IMR-90 (cell line): ENCODE data around the gene DEGS2. TPM values are rescaled to one million over a fixed set of nuclear protein-coding genes. Genes with fewer than 3 reads are reported as not detected.
A peak's percentile ranks its signal among the peaks of the same experiment; 100 is the strongest.

Experiments used
- ATAC-seq: fragments of 200-7000 bp; cut with Tn5 transposase; 2 replicates; pipeline ENCODE4 v1.9.1; 2020; ENCODE audit warnings: low read depth, mild to moderate bottlenecking, moderate library complexity
- BruUV-seq: library from RNA; stranded (reverse); fragments of 400-500 nt; replicated peaks from 2 replicates; lab custom pipeline; 2021; lab: Mats Ljungman, UMichigan
- CTCF ChIA-PET: fragments of 300-600 bp; formaldehyde crosslinking; extraction: SDS; loops from one replicate; lab custom pipeline; 2021; ENCODE audit warnings: antibody characterized with exemption; lab: Yijun Ruan, JAX
- POLR2A ChIA-PET: fragments of 300-600 bp; sonication (Branson Sonifier 250); formaldehyde crosslinking; loops from one replicate; lab custom pipeline; 2022; ENCODE audit warnings: antibody characterized with exemption; ENCODE audit not compliant: unreplicated experiment; lab: Charles Lee
- DNase-seq: peaks from one replicate; pipeline ENCODE4 v3.0.0; 2013
- H2AFZ ChIP-seq: replicated peaks from 2 replicates; pipeline ENCODE3; 2013; ENCODE audit warnings: low read length, mild to moderate bottlenecking; ENCODE audit not compliant: poor library complexity
- H2AK5ac ChIP-seq: 2 replicates; pipeline ENCODE4 v1.6.1; 2013; ENCODE audit warnings: low read depth, low read length, inconsistent platforms
- H2AK9ac ChIP-seq: replicated peaks from 2 replicates; pipeline ENCODE3; 2013; ENCODE audit warnings: mild to moderate bottlenecking, low read depth, low read length, moderate library complexity; ENCODE audit not compliant: poor library complexity
- H2BK120ac ChIP-seq: 2 replicates; pipeline ENCODE4 v1.6.1; 2013; ENCODE audit warnings: low read depth, low read length, inconsistent platforms
- H2BK15ac ChIP-seq: 3 replicates; pipeline ENCODE4 v1.6.1; 2013; ENCODE audit warnings: low read depth, low read length, inconsistent platforms
- H2BK20ac ChIP-seq: 2 replicates; pipeline ENCODE4 v1.6.1; 2013; ENCODE audit warnings: low read depth, mild to moderate bottlenecking, inconsistent platforms, low read length, moderate library complexity
- H2BK5ac ChIP-seq: 2 replicates; pipeline ENCODE4 v1.6.1; 2013; ENCODE audit warnings: mild to moderate bottlenecking, low read depth, low read length, inconsistent platforms; ENCODE audit not compliant: poor library complexity, severe bottlenecking
- H3K14ac ChIP-seq: replicated peaks from 2 replicates; pipeline ENCODE4 v1.6.1; 2013; ENCODE audit warnings: low read depth, low read length, inconsistent platforms
- H3K18ac ChIP-seq: 2 replicates; pipeline ENCODE4 v1.6.1; 2013; ENCODE audit warnings: low read depth, low read length, control low read depth
- H3K23ac ChIP-seq: 2 replicates; pipeline ENCODE4 v1.6.1; 2013; ENCODE audit warnings: low read depth, low read length, inconsistent platforms
- H3K27ac ChIP-seq: 2 replicates; pipeline ENCODE4 v1.5.1; 2013; ENCODE audit warnings: mild to moderate bottlenecking, control low read depth, low read length; ENCODE audit not compliant: insufficient read depth
- H3K27me3 ChIP-seq: 2 replicates; pipeline ENCODE4 v1.6.1; 2013; ENCODE audit warnings: low read length; ENCODE audit not compliant: control insufficient read depth, insufficient read depth
- H3K36me3 ChIP-seq: 2 replicates; pipeline ENCODE4 v1.6.1; 2013; ENCODE audit warnings: low read length, mixed read lengths; ENCODE audit not compliant: control insufficient read depth, insufficient read depth
- H3K4ac ChIP-seq: 2 replicates; pipeline ENCODE4 v1.6.1; 2013; ENCODE audit warnings: low read depth, low read length, inconsistent platforms
- H3K4me1 ChIP-seq: 2 replicates; pipeline ENCODE4 v1.6.1; 2013; ENCODE audit warnings: low read length, mixed read lengths; ENCODE audit not compliant: control insufficient read depth, insufficient read depth
- H3K4me2 ChIP-seq: 2 replicates; pipeline ENCODE4 v1.6.1; 2013; ENCODE audit warnings: low read depth, mild to moderate bottlenecking, control low read depth, low read length, moderate library complexity
- H3K4me3 ChIP-seq: 2 replicates; pipeline ENCODE4 v1.5.1; 2013; ENCODE audit warnings: low read depth, mild to moderate bottlenecking, control low read depth, low read length, moderate library complexity; ENCODE audit not compliant: insufficient read depth
- H3K56ac ChIP-seq: 2 replicates; pipeline ENCODE4 v1.6.1; 2013; ENCODE audit warnings: low read length, inconsistent platforms; ENCODE audit not compliant: insufficient read depth; ENCODE audit errors: extremely low read depth
- H3K79me1 ChIP-seq, 2 experiments: 2 replicates each; pipeline ENCODE4 v1.6.1; 2013; ENCODE audit warnings: low read length in 2 of 2, inconsistent platforms in 1 of 2, low read depth in 1 of 2
- H3K9ac ChIP-seq: 2 replicates; pipeline ENCODE4 v1.6.1; 2013; ENCODE audit warnings: low read depth, low read length, control low read depth
- H3K9me1 ChIP-seq: 2 replicates; pipeline ENCODE4 v1.6.1; 2013; ENCODE audit warnings: low read length, inconsistent platforms; ENCODE audit not compliant: insufficient read depth
- H3K9me3 ChIP-seq: 2 replicates; pipeline ENCODE4 v1.6.1; 2013; ENCODE audit warnings: low read length; ENCODE audit not compliant: control insufficient read depth, insufficient read depth
- H4K20me1 ChIP-seq: 2 replicates; pipeline ENCODE4 v1.6.1; 2013; ENCODE audit warnings: low read length, inconsistent platforms; ENCODE audit not compliant: insufficient read depth
- H4K5ac ChIP-seq: 2 replicates; pipeline ENCODE4 v1.6.1; 2013; ENCODE audit warnings: mild to moderate bottlenecking, low read depth, low read length, control low read depth
- H4K8ac ChIP-seq, 2 experiments: 2 replicates each; pipeline ENCODE4 v1.6.1; 2013; ENCODE audit warnings: low read depth in 2 of 2, low read length in 2 of 2, control low read depth in 1 of 2, inconsistent platforms in 1 of 2
- H4K91ac ChIP-seq: 2 replicates; pipeline ENCODE4 v1.6.1; 2013; ENCODE audit warnings: low read depth, low read length, inconsistent platforms; ENCODE audit not compliant: insufficient read depth
- BHLHE40 ChIP-seq: fragments of 150-350 bp; IDR thresholded peaks from 2 replicates; pipeline ENCODE4 v1.6.1; 2016; ENCODE audit warnings: mild to moderate bottlenecking, low read depth, low read length
- CEBPB ChIP-seq: IDR thresholded peaks from 2 replicates; pipeline ENCODE4 v1.6.1; 2012; ENCODE audit warnings: low read depth, low read length, improper control_type of control experiment
- CHD1 ChIP-seq: IDR thresholded peaks from 2 replicates; pipeline ENCODE4 v1.6.1; 2012; ENCODE audit warnings: low read depth, low read length, improper control_type of control experiment
- RAD21 ChIP-seq: IDR thresholded peaks from 2 replicates; pipeline ENCODE4 v1.6.1; 2012; ENCODE audit warnings: low read length, improper control_type of control experiment
- RCOR1 ChIP-seq: IDR thresholded peaks from 2 replicates; pipeline ENCODE4 v1.6.1; 2012; ENCODE audit warnings: mild to moderate bottlenecking, low read length, improper control_type of control experiment; ENCODE audit not compliant: insufficient replicate concordance
- WGBS, 2 experiments: methylation state at CpG; one replicate each; pipeline versions ENCODE4 v1.1.5 to v1.1.7; 2013; ENCODE audit warnings: missing lambda C conversion rate in 2 of 2; ENCODE audit not compliant: insufficient read length in 1 of 2; ENCODE audit errors: extremely low coverage in 2 of 2; 5-methylcytosine and 5-hydroxymethylcytosine counted together
- dilution Hi-C: fragments of 300-500 bp; cut with HindIII; formaldehyde crosslinking; loops from one replicate; pipeline ENCODE4 v1.14.3; 2018; ENCODE audit warnings: low sequenced_read_pairs; ENCODE audit not compliant: unreplicated experiment
- in situ Hi-C: fragments of 300-500 bp; cut with MboI; formaldehyde crosslinking; loops from 3 replicates; pipeline ENCODE4 v1.14.3; 2019; ENCODE audit warnings: low sequenced_read_pairs, inconsistent platforms, mixed read lengths
- intact Hi-C: fragments of 100-400 bp; cut with micrococcal nuclease; formaldehyde crosslinking; loops from 2 replicates; pipeline ENCODE4 v1.10.0; 2022
- polyA plus RNA-seq, 3 experiments: library from polyadenylated mRNA; depleted of rRNA; stranded (reverse); fragments of >200 nt; gene quantifications; 2 replicates each; pipeline ENCODE4 v1.2.3, GENCODE V29; 2012; ENCODE audit warnings: low replicate concordance in 1 of 3
- total RNA-seq: library from RNA; depleted of rRNA; stranded (reverse); fragments of >200 nt; gene quantifications from 2 replicates; pipeline ENCODE4 v1.2.3, GENCODE V29; 2012
- TF ChIP-seq, protein P1 (sequence below): fragments of 150-350 bp; IDR thresholded peaks from 2 replicates; pipeline ENCODE4 v1.6.1; 2017; ENCODE audit warnings: mild to moderate bottlenecking, antibody characterized with exemption, low read length, low read depth

Gene DEGS2
- total and polyA plus RNA-seq, 2 of the 4 experiments (the other 2 are of a cell fraction), result not detected

DNA sequence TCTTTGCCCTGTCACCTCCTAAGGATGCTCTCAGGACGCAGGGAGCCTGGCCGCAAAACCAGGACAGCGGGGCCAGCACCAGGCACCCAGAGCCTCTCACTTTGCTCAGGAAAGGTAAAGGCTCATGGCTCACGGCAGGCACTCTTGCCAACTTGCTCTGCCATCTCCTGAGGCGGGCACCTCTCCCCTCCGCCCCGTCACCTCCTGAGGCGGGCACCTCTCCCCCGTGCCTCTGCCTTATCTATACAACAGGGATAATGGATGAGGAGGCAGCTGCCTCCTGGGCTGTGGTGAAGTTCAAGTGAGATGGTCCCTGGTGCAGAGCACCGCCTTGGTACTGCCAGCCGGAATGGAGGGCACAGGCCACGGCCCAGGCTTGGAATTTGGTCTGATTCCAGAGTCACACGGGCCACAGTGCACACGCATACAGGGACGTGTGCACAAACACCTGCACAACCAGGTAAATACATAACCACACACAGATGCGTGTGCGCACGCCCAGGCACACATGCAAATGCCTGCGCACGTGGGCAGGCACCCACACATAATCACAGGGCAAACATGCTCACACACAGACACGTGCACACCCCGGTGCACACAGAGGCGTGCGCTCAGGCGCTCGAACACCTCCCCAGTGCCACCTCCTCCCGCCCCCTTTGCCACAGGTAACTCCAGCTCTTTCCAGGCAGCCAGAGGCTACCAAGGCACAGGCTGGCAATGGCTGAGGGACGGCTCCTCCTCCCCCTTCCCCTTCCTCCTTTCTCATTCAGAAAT is 11.6 kb downstream of the DEGS2 start:
- CTCF ChIA-PET, result no interaction called here
- dilution Hi-C loops, result no loop called here
- POLR2A ChIA-PET, result no interaction called here

More for the DNA sequence above, 11.6 kb downstream of the DEGS2 start:
- Histone ChIP-seq H2AK9ac (peak overlapping the region; percentile 71), H2BK15ac (no peak overlapping the region), H3K4ac (no peak overlapping the region), H2BK120ac (no peak overlapping the region), H3K23ac (no peak overlapping the region), H3K9me1 (no peaks in the 10 kb centered on the region), H3K4me3 (no peak overlapping the region), H3K14ac (no peak overlapping the region), H3K36me3 (peaks cover 4% of the 10 kb centered on the region; the same call in 1 of the 2 replicates), H2AK5ac (no peak overlapping the region), H4K20me1 (no peaks in the 10 kb centered on the region), H3K56ac (no peak overlapping the region), H2BK5ac (no peak overlapping the region), H2AFZ (no peak overlapping the region), H3K4me1 (no peaks in the 10 kb centered on the region), H3K4me2 (no peak overlapping the region), H4K5ac (no peak overlapping the region), H4K91ac (no peak overlapping the region), H3K27me3 (no peaks in the 10 kb centered on the region; the same call in 1 of the 2 replicates), H3K9ac (no peak overlapping the region), H3K79me1 (no peaks in the 10 kb centered on the region), H3K27ac (no peak overlapping the region), H3K9me3 (no peaks in the 10 kb centered on the region; the same call in 1 of the 2 replicates), H3K18ac (no peak overlapping the region), H4K8ac (no peak overlapping the region), H2BK20ac (no peak overlapping the region)
- WGBS, 2 experiments, result 75% methylated on average over 16 of the region's 28 CpGs; no CpG with 5 or more reads in 1 of the 2 experiments
- in situ Hi-C loops (no loop called here), intact Hi-C loops (no loop called here)
- no TSS peak for BruUV-seq
- TF ChIP-seq, protein P1, sequence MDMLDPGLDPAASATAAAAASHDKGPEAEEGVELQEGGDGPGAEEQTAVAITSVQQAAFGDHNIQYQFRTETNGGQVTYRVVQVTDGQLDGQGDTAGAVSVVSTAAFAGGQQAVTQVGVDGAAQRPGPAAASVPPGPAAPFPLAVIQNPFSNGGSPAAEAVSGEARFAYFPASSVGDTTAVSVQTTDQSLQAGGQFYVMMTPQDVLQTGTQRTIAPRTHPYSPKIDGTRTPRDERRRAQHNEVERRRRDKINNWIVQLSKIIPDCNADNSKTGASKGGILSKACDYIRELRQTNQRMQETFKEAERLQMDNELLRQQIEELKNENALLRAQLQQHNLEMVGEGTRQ, result no peak
- no peak for TF ChIP-seq BHLHE40
- TF ChIP-seq RCOR1, result no peak
- TF ChIP-seq CEBPB, result no peak
- no peak for TF ChIP-seq RAD21
- no peak for TF ChIP-seq CHD1
- no peak for DNase-seq
- no peak for ATAC-seq
